ENCODE results near the gene FOXP1. TPM values are rescaled to one million over a fixed set of nuclear protein-coding genes. Genes with fewer than 3 reads are reported as not detected.

Gene FOXP1
- total RNA-seq, 4 donors from 2014 or later: 13.2 to 46.6 (median 29.2) TPM

DNA sequence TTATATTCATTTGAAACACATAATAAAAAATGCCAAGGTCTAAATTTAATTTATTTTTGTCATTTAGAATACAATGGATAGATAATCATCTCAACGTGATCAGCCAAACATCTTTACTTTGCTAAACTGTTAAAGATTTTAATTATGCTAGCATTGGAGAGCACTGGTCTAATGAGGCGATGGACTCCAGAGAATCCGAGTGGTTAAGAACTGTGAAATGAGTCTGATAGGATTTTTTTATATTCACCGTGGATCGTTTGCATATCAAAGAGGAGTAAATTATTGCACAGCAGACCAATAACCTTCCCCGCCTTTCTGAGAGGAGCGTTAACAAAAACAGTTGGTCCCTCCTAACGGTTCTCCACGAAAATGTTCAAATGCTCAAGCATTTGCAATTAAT, 540.8 kb downstream of the FOXP1 start:
- Histone ChIP-seq H3K27me3 (no peaks in the 10 kb centered on the region), H3K4me3 (no peak overlapping the region), H3K27ac (no peak overlapping the region), H3K9me3 (no peaks in the 10 kb centered on the region), H3K36me3 (peaks cover 0 to 37% of the 10 kb centered on the region in 2 donors), H3K4me1 (peaks cover 17 to 20% of the 10 kb centered on the region in 2 donors)
- in situ Hi-C loops (cut with MboI; ENCODE audit: low sequenced_read_pairs in 4 of 4): no loop called here
- intact Hi-C loops (cut with DNase I; ENCODE audit: low total_unique reads): no loop called here
- no peak for DNase-seq
- no peak for TF ChIP-seq POLR2A (IDR thresholded peaks at IDR 0.05)
- TF ChIP-seq, protein P1, sequence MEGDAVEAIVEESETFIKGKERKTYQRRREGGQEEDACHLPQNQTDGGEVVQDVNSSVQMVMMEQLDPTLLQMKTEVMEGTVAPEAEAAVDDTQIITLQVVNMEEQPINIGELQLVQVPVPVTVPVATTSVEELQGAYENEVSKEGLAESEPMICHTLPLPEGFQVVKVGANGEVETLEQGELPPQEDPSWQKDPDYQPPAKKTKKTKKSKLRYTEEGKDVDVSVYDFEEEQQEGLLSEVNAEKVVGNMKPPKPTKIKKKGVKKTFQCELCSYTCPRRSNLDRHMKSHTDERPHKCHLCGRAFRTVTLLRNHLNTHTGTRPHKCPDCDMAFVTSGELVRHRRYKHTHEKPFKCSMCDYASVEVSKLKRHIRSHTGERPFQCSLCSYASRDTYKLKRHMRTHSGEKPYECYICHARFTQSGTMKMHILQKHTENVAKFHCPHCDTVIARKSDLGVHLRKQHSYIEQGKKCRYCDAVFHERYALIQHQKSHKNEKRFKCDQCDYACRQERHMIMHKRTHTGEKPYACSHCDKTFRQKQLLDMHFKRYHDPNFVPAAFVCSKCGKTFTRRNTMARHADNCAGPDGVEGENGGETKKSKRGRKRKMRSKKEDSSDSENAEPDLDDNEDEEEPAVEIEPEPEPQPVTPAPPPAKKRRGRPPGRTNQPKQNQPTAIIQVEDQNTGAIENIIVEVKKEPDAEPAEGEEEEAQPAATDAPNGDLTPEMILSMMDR (IDR thresholded peaks at IDR 0.05 in 4 of 5, conservative IDR thresholded peaks at IDR 0.05 in 1 of 5): no peak
- no peak for ATAC-seq

DNA sequence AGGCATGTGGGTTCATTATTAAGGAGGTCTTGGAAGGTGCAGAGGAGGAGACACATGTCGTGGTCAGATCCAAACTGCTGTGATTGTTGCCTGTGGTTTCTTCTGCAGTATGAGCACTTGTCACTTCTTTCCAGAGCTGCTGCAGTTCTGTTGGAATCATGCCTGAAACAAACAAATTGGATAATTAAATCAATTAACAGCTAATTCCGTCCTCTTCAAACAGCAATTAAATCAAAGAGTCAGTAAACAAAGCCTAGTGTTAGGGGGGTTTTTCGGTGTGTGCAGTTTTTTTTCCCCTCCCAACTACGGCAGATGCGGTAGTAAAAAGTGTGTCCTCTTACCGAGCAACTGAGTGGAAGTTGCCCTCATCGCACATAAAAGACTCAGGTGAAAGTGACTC, 542.2 kb downstream of the FOXP1 start:
- no peak for ATAC-seq
- intact Hi-C loops (cut with DNase I; ENCODE audit: low total_unique reads): no loop called here
- Histone ChIP-seq H3K27ac (no peak overlapping the region), H3K4me1 (peaks cover 11 to 24% of the 10 kb centered on the region in 2 donors), H3K36me3 (peaks cover 0 to 32% of the 10 kb centered on the region in 2 donors), H3K9me3 (no peaks in the 10 kb centered on the region), H3K27me3 (no peaks in the 10 kb centered on the region), H3K4me3 (no peak overlapping the region)
- no peak for DNase-seq
- TF ChIP-seq, protein P1 (IDR thresholded peaks at IDR 0.05 in 4 of 5, conservative IDR thresholded peaks at IDR 0.05 in 1 of 5): no peak
- TF ChIP-seq POLR2A (IDR thresholded peaks at IDR 0.05): no peak
- in situ Hi-C loops (cut with MboI; ENCODE audit: low sequenced_read_pairs in 4 of 4): no loop called here

DNA sequence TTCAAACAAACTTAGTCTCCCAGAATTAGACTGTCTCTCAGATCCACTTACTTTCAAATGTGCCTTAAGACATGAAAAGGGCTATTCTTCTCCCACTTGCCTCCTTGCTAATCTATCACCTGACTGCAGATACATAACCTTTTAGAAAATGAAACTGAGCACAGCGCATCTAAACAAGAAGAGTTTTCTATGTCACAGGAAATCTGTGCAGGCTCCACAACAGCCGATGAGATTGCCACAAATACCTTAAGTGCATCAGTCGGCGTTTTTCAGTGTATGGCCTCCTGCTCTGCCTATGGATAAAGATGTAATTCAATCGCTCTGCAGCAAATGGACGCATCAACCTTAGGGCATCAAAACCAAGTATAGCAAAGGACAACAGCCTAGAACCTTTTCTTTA, 544.2 kb downstream of the FOXP1 start:
- ATAC-seq (no peak), DNase-seq (no peak)
- Histone ChIP-seq H3K36me3 (peaks cover 0 to 20% of the 10 kb centered on the region in 2 donors), H3K4me3 (no peak overlapping the region), H3K27me3 (no peaks in the 10 kb centered on the region), H3K27ac (no peak overlapping the region), H3K4me1 (peaks cover 4 to 30% of the 10 kb centered on the region in 2 donors), H3K9me3 (no peaks in the 10 kb centered on the region)
- intact Hi-C loops (cut with DNase I; ENCODE audit: low total_unique reads) (no loop called here), in situ Hi-C loops (cut with MboI; ENCODE audit: low sequenced_read_pairs in 4 of 4) (no loop called here)
- TF ChIP-seq, protein P1 (IDR thresholded peaks at IDR 0.05 in 4 of 5, conservative IDR thresholded peaks at IDR 0.05 in 1 of 5): no peak
- no peak for TF ChIP-seq POLR2A (IDR thresholded peaks at IDR 0.05)

DNA sequence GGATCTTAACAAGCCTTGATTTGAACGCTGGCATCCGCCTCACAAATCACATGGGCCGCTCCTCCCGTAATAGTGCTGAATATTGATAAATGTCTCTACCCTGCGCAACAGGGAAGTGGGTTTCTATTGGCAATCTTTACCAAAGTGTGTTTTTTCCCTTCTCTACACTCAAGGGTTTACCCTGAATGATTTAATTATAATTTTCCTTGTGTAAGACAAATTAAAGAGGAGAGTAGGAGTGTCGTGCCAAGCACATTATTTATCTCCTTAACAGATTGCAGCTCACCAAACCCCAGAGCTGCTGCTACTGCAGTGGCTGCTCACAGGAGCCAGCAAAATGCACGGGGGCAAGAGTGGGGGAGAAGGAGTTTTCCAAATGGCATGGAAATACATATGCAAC, 545.8 kb downstream of the FOXP1 start:
- ATAC-seq (no peak), DNase-seq (no peak)
- intact Hi-C loops (cut with DNase I; ENCODE audit: low total_unique reads): no loop called here
- TF ChIP-seq, protein P1 (IDR thresholded peaks at IDR 0.05 in 4 of 5, conservative IDR thresholded peaks at IDR 0.05 in 1 of 5): no peak
- TF ChIP-seq POLR2A (IDR thresholded peaks at IDR 0.05): no peak
- H3K9me3 ChIP-seq: no peaks in the 10 kb centered on the region
- in situ Hi-C loops (cut with MboI; ENCODE audit: low sequenced_read_pairs in 4 of 4): no loop called here
- H3K27me3 ChIP-seq: no peaks in the 10 kb centered on the region
- H3K27ac ChIP-seq: no peak overlapping the region
- peaks cover 0 to 20% of the 10 kb centered on the region in 2 donors for H3K36me3 ChIP-seq
- no peak overlapping the region for H3K4me3 ChIP-seq
- H3K4me1 ChIP-seq: peaks cover 8 to 21% of the 10 kb centered on the region in 2 donors

DNA sequence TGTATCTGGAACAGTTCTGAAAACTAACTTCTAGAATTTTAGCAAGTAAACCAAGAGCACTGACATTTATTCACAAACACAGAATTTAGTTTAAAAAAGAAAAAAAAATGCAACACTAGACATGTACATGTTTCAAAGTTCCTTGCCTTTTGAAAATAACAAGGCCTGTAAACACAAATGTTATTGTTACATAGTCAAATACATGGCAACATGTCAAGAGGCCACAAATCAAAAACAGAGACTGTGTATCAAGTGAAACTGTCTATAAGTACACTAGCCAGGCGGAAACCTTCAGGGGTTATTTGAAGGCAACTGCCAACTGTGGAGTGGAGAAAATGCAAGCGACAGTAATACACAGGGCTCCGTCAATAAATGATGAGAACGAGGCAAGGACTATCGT, 547.6 kb downstream of the FOXP1 start:
- TF ChIP-seq, protein P1 (IDR thresholded peaks at IDR 0.05 in 4 of 5, conservative IDR thresholded peaks at IDR 0.05 in 1 of 5): no peak
- no peak for TF ChIP-seq POLR2A (IDR thresholded peaks at IDR 0.05)
- no peak overlapping the region for H3K4me3 ChIP-seq
- in situ Hi-C loops (cut with MboI; ENCODE audit: low sequenced_read_pairs in 4 of 4) (no loop called here), intact Hi-C loops (cut with DNase I; ENCODE audit: low total_unique reads) (no loop called here)
- no peak for DNase-seq
- H3K9me3 ChIP-seq: no peaks in the 10 kb centered on the region
- peaks cover 27 to 34% of the 10 kb centered on the region in 2 donors for H3K4me1 ChIP-seq
- peaks cover 0 to 14% of the 10 kb centered on the region in 2 donors for H3K36me3 ChIP-seq
- H3K27me3 ChIP-seq: no peaks in the 10 kb centered on the region
- no peak overlapping the region for H3K27ac ChIP-seq
- ATAC-seq: no peak
